Fibroblast of skin of abdomen (primary cell): Measurements from ENCODE around the gene EPHA4.

Experiments
- DNase-seq: peaks from one replicate; pipeline ENCODE4 v3.0.0-alpha.2; 2013

Gene EPHA4

GRCh38 chr2:221435171-221435570 is 136.9 kb downstream of the EPHA4 start:
- DNase-seq: no peak

- no peak for DNase-seq
These were observed 138.0 kb downstream of the EPHA4 start for GRCh38 chr2:221434142-221434541.

GRCh38 chr2:221431477-221431876 is 140.6 kb downstream of the EPHA4 start:
- no peak for DNase-seq

- peak; percentile 55 for DNase-seq
These were observed 142.2 kb downstream of the EPHA4 start for GRCh38 chr2:221429741-221430491.

GRCh38 chr2:221428896-221429295 is 143.2 kb downstream of the EPHA4 start:
- no peak for DNase-seq

- DNase-seq: no peak
These were observed 145.2 kb downstream of the EPHA4 start for GRCh38 chr2:221426929-221427328.

- DNase-seq: no peak
These were observed 146.2 kb downstream of the EPHA4 start for GRCh38 chr2:221425891-221426290.

GRCh38 chr2:221425353-221425752 is 146.8 kb downstream of the EPHA4 start:
- DNase-seq: peak; percentile 33

GRCh38 chr2:221423210-221423804 is 148.8 kb downstream of the EPHA4 start:
- peak; percentile 25 for DNase-seq

- no peak for DNase-seq
These were observed 149.4 kb downstream of the EPHA4 start for GRCh38 chr2:221422516-221423209.

GRCh38 chr2:221420245-221420644 is 151.9 kb downstream of the EPHA4 start:
- DNase-seq: peak; percentile 24

GRCh38 chr2:221415789-221416188 is 156.3 kb downstream of the EPHA4 start:
- DNase-seq: no peak

GRCh38 chr2:221412978-221413377 is 159.1 kb downstream of the EPHA4 start:
- DNase-seq: no peak

GRCh38 chr2:221410487-221410886 is 161.6 kb downstream of the EPHA4 start:
- no peak for DNase-seq

GRCh38 chr2:221407765-221408164 is 164.3 kb downstream of the EPHA4 start:
- DNase-seq: no peak

GRCh38 chr2:221405521-221405920 is 166.6 kb downstream of the EPHA4 start:
- DNase-seq: no peak

- peak; percentile 69 for DNase-seq
These were observed 170.0 kb downstream of the EPHA4 start for GRCh38 chr2:221402072-221402471.

- DNase-seq: no peak
These were observed 171.7 kb downstream of the EPHA4 start for GRCh38 chr2:221400411-221400810.

- no peak for DNase-seq
These were observed 172.9 kb downstream of the EPHA4 start for GRCh38 chr2:221399183-221399582.

- DNase-seq: no peak
These were observed 174.9 kb downstream of the EPHA4 start for GRCh38 chr2:221397187-221397586.

GRCh38 chr2:221392228-221392881 is 179.7 kb downstream of the EPHA4 start:
- DNase-seq: no peak

- no peak for DNase-seq
These were observed 181.2 kb downstream of the EPHA4 start for GRCh38 chr2:221390878-221391277.

GRCh38 chr2:221389904-221390303 is 182.2 kb downstream of the EPHA4 start:
- no peak for DNase-seq
